ENCODE measurements around the gene TRAF3IP3.

The TRAF3IP3 gene

DNA sequence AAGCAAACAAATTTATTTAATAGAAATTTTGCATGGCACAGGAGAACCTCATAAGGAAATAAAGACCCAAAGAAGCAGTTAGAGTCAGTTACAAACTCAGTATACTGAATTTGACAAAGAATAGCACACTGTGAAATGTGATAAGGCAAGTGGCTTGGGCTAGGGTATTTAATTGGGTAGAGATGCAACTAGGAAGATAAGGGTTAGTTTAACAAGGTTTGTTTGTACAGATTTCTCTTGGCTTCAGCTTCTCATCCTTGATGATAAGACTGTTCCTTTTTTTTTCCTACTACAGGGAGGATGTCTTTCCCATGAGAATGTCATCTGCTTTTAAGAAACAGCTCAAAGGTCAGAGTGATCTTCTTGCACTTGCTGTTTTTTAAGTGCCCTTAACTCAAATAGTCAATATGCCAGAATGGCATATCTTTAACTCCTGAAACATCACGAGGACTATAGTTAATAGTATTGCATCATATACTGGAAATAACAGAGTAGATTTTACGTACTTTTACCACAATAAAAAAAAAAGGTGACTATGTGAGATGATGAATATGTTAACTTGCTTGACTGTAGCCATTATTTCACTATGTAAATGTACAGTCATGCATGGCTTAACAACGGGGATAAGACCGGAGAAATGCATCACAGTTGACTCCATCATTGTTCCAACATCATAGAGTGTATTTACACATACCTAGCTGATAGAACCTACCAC, 9.2 kb upstream of the TRAF3IP3 start:
- TF ChIP-seq ZBTB7A (IDR thresholded peaks at IDR 0.05; ENCODE audit: low read depth) (no peak), MAX (IDR thresholded peaks at IDR 0.05) (no peak)

DNA sequence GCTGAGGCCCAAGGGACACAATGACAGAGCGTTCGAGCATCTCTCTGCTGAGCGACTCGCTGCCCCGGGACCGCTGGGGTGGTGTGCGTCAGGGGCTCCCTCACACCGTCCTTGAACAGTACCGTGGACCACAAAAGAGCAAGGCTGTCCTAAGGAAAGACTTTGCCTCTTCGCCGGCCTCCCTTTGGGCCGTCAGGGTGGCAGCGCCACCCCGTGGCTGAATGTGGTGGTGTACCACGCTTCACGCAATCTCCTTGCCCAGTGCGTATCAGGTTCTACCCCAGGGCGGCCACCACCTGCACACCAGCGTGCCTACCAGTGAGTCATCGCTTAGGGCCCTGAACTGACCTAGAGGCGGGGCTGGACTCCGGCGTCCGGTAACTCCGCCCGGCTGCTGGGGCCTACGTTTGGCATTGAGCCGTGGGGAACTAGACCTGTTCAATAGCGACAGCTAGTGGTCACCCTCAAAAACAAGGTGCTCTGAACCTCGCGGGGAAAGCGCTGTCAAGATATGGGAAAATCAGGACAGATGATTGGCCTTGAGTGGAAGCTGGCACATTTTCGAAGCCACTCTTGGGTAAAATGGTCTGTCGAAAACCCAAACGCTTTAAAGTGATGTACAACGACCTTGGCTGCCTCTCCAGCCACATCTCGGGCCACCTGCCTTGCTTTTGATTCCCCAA, 8.1 kb upstream of the TRAF3IP3 start:
- TF ChIP-seq TAF1 (IDR thresholded peaks at IDR 0.05; ENCODE audit: low read depth) (no peak), MAX (IDR thresholded peaks at IDR 0.05) (peak; percentile 83), CREB1 (IDR thresholded peaks at IDR 0.05; ENCODE audit: low read depth) (no peak), EGR1 (IDR thresholded peaks at IDR 0.05) (no peak), YY1 (IDR thresholded peaks at IDR 0.05; ENCODE audit: low read depth) (no peak), EP300 (IDR thresholded peaks at IDR 0.05; ENCODE audit: borderline replicate concordance) (peak; percentile 26; the same call in 1 of the 2 replicates), RAD21 (IDR thresholded peaks at IDR 0.05; ENCODE audit: low read depth) (peak; percentile 57), NFIC (IDR thresholded peaks at IDR 0.05) (peak; percentile 81), CEBPB (IDR thresholded peaks at IDR 0.05) (no peak), TEAD4 (IDR thresholded peaks at IDR 0.05) (peak; percentile 44; the same call in 1 of the 2 replicates), FOXM1 (IDR thresholded peaks at IDR 0.05; ENCODE audit: borderline replicate concordance, low read depth) (no peak), TCF12 (IDR thresholded peaks at IDR 0.05; ENCODE audit: low read depth) (peak; percentile 75), ZBTB7A (IDR thresholded peaks at IDR 0.05; ENCODE audit: low read depth) (no peak)
- TF ChIP-seq, protein P1, sequence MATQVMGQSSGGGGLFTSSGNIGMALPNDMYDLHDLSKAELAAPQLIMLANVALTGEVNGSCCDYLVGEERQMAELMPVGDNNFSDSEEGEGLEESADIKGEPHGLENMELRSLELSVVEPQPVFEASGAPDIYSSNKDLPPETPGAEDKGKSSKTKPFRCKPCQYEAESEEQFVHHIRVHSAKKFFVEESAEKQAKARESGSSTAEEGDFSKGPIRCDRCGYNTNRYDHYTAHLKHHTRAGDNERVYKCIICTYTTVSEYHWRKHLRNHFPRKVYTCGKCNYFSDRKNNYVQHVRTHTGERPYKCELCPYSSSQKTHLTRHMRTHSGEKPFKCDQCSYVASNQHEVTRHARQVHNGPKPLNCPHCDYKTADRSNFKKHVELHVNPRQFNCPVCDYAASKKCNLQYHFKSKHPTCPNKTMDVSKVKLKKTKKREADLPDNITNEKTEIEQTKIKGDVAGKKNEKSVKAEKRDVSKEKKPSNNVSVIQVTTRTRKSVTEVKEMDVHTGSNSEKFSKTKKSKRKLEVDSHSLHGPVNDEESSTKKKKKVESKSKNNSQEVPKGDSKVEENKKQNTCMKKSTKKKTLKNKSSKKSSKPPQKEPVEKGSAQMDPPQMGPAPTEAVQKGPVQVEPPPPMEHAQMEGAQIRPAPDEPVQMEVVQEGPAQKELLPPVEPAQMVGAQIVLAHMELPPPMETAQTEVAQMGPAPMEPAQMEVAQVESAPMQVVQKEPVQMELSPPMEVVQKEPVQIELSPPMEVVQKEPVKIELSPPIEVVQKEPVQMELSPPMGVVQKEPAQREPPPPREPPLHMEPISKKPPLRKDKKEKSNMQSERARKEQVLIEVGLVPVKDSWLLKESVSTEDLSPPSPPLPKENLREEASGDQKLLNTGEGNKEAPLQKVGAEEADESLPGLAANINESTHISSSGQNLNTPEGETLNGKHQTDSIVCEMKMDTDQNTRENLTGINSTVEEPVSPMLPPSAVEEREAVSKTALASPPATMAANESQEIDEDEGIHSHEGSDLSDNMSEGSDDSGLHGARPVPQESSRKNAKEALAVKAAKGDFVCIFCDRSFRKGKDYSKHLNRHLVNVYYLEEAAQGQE (IDR thresholded peaks at IDR 0.05; ENCODE audit: low read depth): no peak
- TF ChIP-seq, protein P2, sequence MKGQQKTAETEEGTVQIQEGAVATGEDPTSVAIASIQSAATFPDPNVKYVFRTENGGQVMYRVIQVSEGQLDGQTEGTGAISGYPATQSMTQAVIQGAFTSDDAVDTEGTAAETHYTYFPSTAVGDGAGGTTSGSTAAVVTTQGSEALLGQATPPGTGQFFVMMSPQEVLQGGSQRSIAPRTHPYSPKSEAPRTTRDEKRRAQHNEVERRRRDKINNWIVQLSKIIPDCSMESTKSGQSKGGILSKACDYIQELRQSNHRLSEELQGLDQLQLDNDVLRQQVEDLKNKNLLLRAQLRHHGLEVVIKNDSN (IDR thresholded peaks at IDR 0.05): peak; percentile 47; the same call in 1 of the 2 replicates

DNA sequence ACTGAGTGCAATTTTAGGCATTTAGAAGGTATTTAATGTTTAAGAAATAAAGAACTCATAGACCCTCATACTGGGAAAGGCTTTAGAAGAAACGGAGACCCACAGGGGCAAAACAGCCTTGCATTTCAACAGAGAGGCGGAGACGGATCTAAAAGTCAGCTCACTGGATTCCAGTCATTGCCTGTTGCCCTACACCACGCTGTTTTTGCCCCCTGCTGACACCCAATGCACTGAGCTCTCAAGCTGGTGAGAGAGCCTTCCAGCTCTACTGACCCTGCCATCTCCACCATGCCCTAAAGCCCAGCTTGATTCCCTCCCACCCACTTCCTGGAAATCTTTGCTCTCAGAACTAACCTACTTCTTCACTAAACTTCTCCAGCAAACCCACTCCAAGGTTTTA, 7.2 kb upstream of the TRAF3IP3 start:
- TF ChIP-seq, protein P1 (IDR thresholded peaks at IDR 0.05; ENCODE audit: low read depth): no peak
- TF ChIP-seq, protein P2 (IDR thresholded peaks at IDR 0.05): no peak

- TF ChIP-seq, protein P2 (IDR thresholded peaks at IDR 0.05): no peak
- no peak for TF ChIP-seq ZBTB7A (IDR thresholded peaks at IDR 0.05; ENCODE audit: low read depth)
- no peak for TF ChIP-seq EP300 (IDR thresholded peaks at IDR 0.05; ENCODE audit: borderline replicate concordance)
- TF ChIP-seq FOXM1 (IDR thresholded peaks at IDR 0.05; ENCODE audit: borderline replicate concordance, low read depth): no peak
- TF ChIP-seq TEAD4 (IDR thresholded peaks at IDR 0.05): no peak
- no peak for TF ChIP-seq CEBPB (IDR thresholded peaks at IDR 0.05)
- TF ChIP-seq RAD21 (IDR thresholded peaks at IDR 0.05; ENCODE audit: low read depth): no peak
- TF ChIP-seq EGR1 (IDR thresholded peaks at IDR 0.05): no peak
- TF ChIP-seq TAF1 (IDR thresholded peaks at IDR 0.05; ENCODE audit: low read depth): no peak
- no peak for TF ChIP-seq MAX (IDR thresholded peaks at IDR 0.05)
- no peak for TF ChIP-seq CREB1 (IDR thresholded peaks at IDR 0.05; ENCODE audit: low read depth)
- TF ChIP-seq, protein P1 (IDR thresholded peaks at IDR 0.05; ENCODE audit: low read depth): no peak
- TF ChIP-seq TCF12 (IDR thresholded peaks at IDR 0.05; ENCODE audit: low read depth): no peak
- TF ChIP-seq NFIC (IDR thresholded peaks at IDR 0.05): no peak
Measured at GRCh38 chr1:209749205-209749604, 6.6 kb upstream of the TRAF3IP3 start.
